ENCODE measurements around the gene MAP4.

MAP4 gene

DNA sequence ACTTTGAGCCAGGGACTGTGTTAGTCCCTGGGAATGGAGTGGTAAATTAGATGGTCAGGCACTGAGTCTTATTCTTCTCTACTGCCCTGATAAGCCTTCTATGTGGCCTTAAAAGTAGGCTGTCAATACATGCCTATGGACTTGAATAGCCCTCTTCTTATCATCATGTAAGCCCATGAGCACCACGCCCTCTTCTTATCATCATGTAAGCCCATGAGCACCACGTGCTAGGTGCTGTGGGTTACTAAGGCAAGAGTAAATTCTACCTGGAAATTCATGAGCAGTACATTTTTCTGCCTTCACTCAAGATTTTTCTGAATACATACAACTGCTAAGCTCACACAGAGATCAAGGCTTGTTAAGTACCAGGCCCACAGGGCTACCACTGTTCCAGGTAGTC is 144.8 kb downstream of the MAP4 start:
- H3K9me3 Mint-ChIP-seq, result no peaks in the 10 kb centered on the region
- no peak overlapping the region for H3K27ac Mint-ChIP-seq
- no peaks in the 10 kb centered on the region for H3K4me1 Mint-ChIP-seq (ENCODE audit: low read depth in 2 of 2)
- ATAC-seq (replicated peaks) (no peak), DNase-seq (no peak)
- no peak overlapping the region for H3K4me3 Mint-ChIP-seq
- no peaks in the 10 kb centered on the region for H3K27me3 Mint-ChIP-seq
- H3K36me3 Mint-ChIP-seq (ENCODE audit: insufficient read depth), result peaks cover 24% of the 10 kb centered on the region

DNA sequence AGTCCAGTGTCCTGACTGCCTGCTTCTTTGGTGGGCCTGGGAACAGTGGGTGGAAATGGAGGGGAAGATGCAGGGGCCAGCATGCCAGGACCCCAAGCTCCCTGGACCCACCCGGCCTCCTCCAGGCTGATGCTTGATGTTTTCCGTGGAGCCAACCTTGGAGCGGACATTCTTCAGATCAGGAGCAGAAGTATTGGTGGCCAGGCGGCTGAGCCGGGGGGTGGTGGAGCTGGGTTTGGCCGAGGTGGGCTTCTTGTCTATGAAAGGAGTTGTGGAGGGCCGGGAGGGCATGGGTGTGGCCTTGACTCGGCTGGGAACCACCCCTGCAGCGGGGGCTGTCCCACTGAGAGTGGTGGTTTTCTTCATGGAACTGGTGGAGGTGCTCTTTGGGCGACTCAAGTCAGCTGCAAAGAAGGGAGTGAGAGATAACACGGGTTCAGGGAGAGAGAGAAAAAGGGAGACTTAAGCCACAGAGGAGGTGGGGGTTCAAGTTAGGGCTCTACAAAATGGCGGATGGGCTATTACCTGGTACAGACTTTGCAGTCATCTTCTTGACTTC is 145.4 kb downstream of the MAP4 start:
- no peaks in the 10 kb centered on the region for H3K4me1 Mint-ChIP-seq (ENCODE audit: low read depth in 2 of 2)
- H3K27me3 Mint-ChIP-seq, result no peaks in the 10 kb centered on the region
- ATAC-seq (replicated peaks), result no peak
- H3K36me3 Mint-ChIP-seq (ENCODE audit: insufficient read depth), result peaks cover 20% of the 10 kb centered on the region
- H3K9me3 Mint-ChIP-seq, result no peaks in the 10 kb centered on the region
- no peak for DNase-seq
- H3K27ac Mint-ChIP-seq, result peak overlapping the region in 1 of 2 donors; percentile 78
- no peak overlapping the region for H3K4me3 Mint-ChIP-seq

- no peak overlapping the region for H3K4me3 Mint-ChIP-seq
- no peaks in the 10 kb centered on the region for H3K9me3 Mint-ChIP-seq
- ATAC-seq (replicated peaks) (no peak), DNase-seq (no peak)
- H3K27ac Mint-ChIP-seq, result peak overlapping the region; percentile 32 to 78
- no peaks in the 10 kb centered on the region for H3K4me1 Mint-ChIP-seq (ENCODE audit: low read depth in 2 of 2)
- peaks cover 23% of the 10 kb centered on the region for H3K36me3 Mint-ChIP-seq (ENCODE audit: insufficient read depth)
- no peaks in the 10 kb centered on the region for H3K27me3 Mint-ChIP-seq
Measured at GRCh38 chr3:47870156-47870555, 146.1 kb downstream of the MAP4 start.

- no peak overlapping the region for H3K4me3 Mint-ChIP-seq
- ATAC-seq (replicated peaks) (no peak), DNase-seq (no peak)
- H3K4me1 Mint-ChIP-seq (ENCODE audit: low read depth in 2 of 2), result no peaks in the 10 kb centered on the region
- H3K9me3 Mint-ChIP-seq, result no peaks in the 10 kb centered on the region
- H3K27me3 Mint-ChIP-seq, result no peaks in the 10 kb centered on the region
- H3K27ac Mint-ChIP-seq, result no peak overlapping the region
- peaks cover 21% of the 10 kb centered on the region for H3K36me3 Mint-ChIP-seq (ENCODE audit: insufficient read depth)
Measured at GRCh38 chr3:47868306-47868705, 147.9 kb downstream of the MAP4 start.

GRCh38 chr3:47867451-47868044 is 148.7 kb downstream of the MAP4 start:
- Mint-ChIP-seq H3K4me1 (ENCODE audit: low read depth in 2 of 2) (no peaks in the 10 kb centered on the region), H3K4me3 (no peak overlapping the region), H3K9me3 (no peaks in the 10 kb centered on the region), H3K27ac (peak overlapping the region; percentile 48 to 87), H3K27me3 (no peaks in the 10 kb centered on the region), H3K36me3 (ENCODE audit: insufficient read depth) (peaks cover 23% of the 10 kb centered on the region)
- ATAC-seq (replicated peaks) (no peak), DNase-seq (no peak)

- H3K4me1 Mint-ChIP-seq (ENCODE audit: low read depth in 2 of 2), result no peaks in the 10 kb centered on the region
- DNase-seq, result no peak
- peak overlapping the region in 1 of 2 donors; percentile 29 for H3K27ac Mint-ChIP-seq
- H3K4me3 Mint-ChIP-seq, result no peak overlapping the region
- H3K27me3 Mint-ChIP-seq, result no peaks in the 10 kb centered on the region
- H3K9me3 Mint-ChIP-seq, result no peaks in the 10 kb centered on the region
- H3K36me3 Mint-ChIP-seq (ENCODE audit: insufficient read depth), result peaks cover 15% of the 10 kb centered on the region
- no peak for ATAC-seq (replicated peaks)
Measured at GRCh38 chr3:47865192-47865591, 151.0 kb downstream of the MAP4 start.

GRCh38 chr3:47863391-47864128 is 152.7 kb downstream of the MAP4 start:
- no peak for ATAC-seq (replicated peaks)
- no peaks in the 10 kb centered on the region for H3K27me3 Mint-ChIP-seq

GRCh38 chr3:47859956-47860605 is 156.1 kb downstream of the MAP4 start:
- peaks cover 30% of the 10 kb centered on the region for H3K36me3 Mint-ChIP-seq (ENCODE audit: insufficient read depth)
- H3K27ac Mint-ChIP-seq, result peak overlapping the region; percentile 41 to 53
- no peak for DNase-seq
- no peaks in the 10 kb centered on the region for H3K9me3 Mint-ChIP-seq
- no peak overlapping the region for H3K4me3 Mint-ChIP-seq
- no peak for ATAC-seq (replicated peaks)
- no peaks in the 10 kb centered on the region for H3K4me1 Mint-ChIP-seq (ENCODE audit: low read depth in 2 of 2)
- no peaks in the 10 kb centered on the region for H3K27me3 Mint-ChIP-seq

More at GRCh38 chr3:47863391-47864128, 152.7 kb downstream of the MAP4 start:
- no peak for DNase-seq
- Mint-ChIP-seq H3K4me3 (no peak overlapping the region), H3K4me1 (ENCODE audit: low read depth in 2 of 2) (no peaks in the 10 kb centered on the region), H3K36me3 (ENCODE audit: insufficient read depth) (peaks cover 20% of the 10 kb centered on the region), H3K27ac (peak overlapping the region in 1 of 2 donors; percentile 13), H3K9me3 (no peaks in the 10 kb centered on the region)

GRCh38 chr3:47857151-47857550 is 159.1 kb downstream of the MAP4 start:
- DNase-seq, result no peak
- Mint-ChIP-seq H3K27ac (no peak overlapping the region), H3K4me3 (no peak overlapping the region), H3K4me1 (ENCODE audit: low read depth in 2 of 2) (no peaks in the 10 kb centered on the region), H3K36me3 (ENCODE audit: insufficient read depth) (peaks cover 31% of the 10 kb centered on the region), H3K9me3 (no peaks in the 10 kb centered on the region), H3K27me3 (no peaks in the 10 kb centered on the region)
- ATAC-seq (replicated peaks), result no peak

DNA sequence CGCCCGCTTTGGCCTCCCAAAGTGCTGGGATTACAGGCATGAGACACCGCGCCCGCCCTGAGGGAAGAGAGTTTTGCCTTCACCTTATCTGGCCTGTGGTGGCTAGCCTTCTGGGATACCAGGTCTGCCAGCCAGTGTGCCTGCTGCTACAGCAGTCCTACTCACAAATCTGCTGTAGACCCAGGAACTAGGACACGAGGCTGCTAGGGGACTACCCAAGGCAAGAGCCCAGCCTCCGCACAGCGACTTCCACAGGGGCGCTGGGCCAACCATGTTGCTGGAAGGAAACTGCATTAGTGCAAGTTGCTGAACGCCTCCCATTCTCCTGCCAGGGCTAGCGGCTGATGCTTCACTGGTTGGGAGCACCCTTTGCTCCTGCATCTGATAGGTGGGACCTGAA is 159.5 kb downstream of the MAP4 start:
- no peak for ATAC-seq (replicated peaks)

DNA sequence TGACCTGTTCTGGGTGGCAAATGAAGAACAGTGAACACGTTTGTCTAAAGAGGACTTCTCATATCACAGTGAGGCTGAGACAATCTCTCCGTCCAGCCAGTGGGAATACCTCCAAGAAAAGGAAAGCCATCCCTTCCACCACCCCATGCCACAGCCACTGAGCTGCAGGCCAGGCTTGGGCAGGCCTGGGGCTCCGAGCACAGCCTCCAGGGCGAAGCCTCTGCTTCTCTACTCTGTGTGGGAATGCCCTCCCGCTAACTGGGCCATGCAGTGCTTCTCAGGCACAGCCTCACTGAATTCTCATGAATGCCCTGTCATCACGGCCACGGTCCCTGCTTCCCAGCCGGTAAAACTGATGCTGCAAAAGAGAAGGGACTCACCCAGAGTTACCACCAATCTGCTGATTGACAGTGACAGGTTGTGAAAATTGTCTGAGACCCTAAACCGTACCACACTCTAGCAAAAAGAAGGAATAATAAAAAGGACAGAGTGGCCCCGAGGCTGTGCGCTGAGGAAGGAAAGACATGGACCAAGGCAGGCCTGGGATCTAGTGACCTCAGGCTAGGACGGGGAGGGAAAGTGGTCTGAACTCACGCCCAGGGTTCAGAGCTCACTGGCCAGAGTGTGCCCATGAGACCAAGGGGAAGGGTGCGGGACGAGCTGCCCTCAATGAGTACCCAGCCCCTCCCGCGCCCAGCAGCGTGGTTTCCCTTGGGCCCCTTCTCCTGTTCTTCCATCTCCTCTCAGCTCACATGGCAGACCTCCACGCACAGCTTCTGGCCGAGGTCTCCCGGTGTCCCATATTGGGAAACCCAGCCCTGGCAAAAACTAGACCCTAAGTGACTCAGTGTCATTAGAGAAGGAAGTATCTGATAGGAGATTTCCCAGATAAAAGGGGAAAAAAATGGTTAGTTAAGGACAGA is 160.5 kb downstream of the MAP4 start:
- H3K4me3 Mint-ChIP-seq, result no peak overlapping the region
- no peak for DNase-seq
- H3K27me3 Mint-ChIP-seq, result no peaks in the 10 kb centered on the region
- H3K4me1 Mint-ChIP-seq (ENCODE audit: low read depth in 2 of 2), result no peaks in the 10 kb centered on the region
- no peak for ATAC-seq (replicated peaks)
- H3K9me3 Mint-ChIP-seq, result no peaks in the 10 kb centered on the region
- H3K27ac Mint-ChIP-seq, result peak overlapping the region in 1 of 2 donors; percentile 46
- H3K36me3 Mint-ChIP-seq (ENCODE audit: insufficient read depth), result peaks cover 30% of the 10 kb centered on the region

More for the DNA sequence above, 159.5 kb downstream of the MAP4 start:
- Mint-ChIP-seq H3K9me3 (no peaks in the 10 kb centered on the region), H3K4me1 (ENCODE audit: low read depth in 2 of 2) (no peaks in the 10 kb centered on the region), H3K27ac (no peak overlapping the region), H3K36me3 (ENCODE audit: insufficient read depth) (peaks cover 29% of the 10 kb centered on the region), H3K27me3 (no peaks in the 10 kb centered on the region), H3K4me3 (no peak overlapping the region)
- no peak for DNase-seq

DNA sequence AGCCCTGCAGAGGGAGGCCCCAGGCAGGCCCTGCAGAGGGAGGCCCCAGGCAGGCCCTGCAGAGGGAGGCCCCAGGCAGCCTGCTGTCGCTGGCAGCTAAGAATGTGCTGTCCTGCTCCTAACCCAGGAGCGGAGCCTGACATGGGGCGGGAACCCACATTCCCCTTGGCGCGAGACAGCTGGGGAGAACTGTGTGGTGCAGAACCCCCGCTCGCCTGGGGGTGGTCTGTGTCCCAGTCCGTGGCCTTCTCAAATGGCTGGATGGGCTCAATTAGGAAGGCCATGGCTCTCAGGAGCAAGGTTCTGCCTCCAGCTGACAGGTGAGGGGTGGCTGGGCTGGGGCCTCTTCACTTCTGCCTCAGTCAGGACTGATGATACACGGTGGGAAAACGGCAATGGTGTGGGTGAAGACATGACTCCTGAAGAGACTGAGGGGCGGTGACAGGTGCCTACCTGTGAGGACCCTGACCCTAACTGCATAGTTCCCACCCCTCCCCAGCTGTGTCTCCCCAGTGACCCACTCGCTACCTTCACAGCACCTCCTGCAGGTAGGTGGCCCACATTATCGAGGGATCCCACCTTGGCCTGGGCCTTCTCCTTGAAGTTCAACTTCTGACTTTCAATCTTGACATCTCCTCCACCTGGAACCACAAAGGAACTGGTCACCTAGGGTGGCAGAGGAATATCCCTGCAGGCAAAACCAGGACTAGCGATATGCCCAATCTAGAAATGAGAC is 161.3 kb downstream of the MAP4 start:
- Mint-ChIP-seq H3K36me3 (ENCODE audit: insufficient read depth) (peaks cover 38% of the 10 kb centered on the region), H3K4me3 (no peak overlapping the region), H3K4me1 (ENCODE audit: low read depth in 2 of 2) (peaks cover 0 to 2% of the 10 kb centered on the region in 2 donors), H3K27me3 (no peaks in the 10 kb centered on the region), H3K27ac (peak overlapping the region in 1 of 2 donors; percentile 1), H3K9me3 (no peaks in the 10 kb centered on the region)
- ATAC-seq (replicated peaks), result no peak
- DNase-seq, result no peak
